ENCODE results near the gene SPATA12.

Gene SPATA12, protein sequence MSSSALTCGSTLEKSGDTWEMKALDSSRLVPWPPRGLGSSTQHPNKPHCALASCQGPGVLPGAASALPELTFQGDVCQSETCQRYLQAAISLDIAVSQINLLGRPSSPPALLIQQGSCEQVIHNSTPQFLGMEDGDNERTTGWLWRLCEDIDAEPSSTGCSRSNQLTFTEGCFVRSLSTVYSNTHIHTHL

DNA sequence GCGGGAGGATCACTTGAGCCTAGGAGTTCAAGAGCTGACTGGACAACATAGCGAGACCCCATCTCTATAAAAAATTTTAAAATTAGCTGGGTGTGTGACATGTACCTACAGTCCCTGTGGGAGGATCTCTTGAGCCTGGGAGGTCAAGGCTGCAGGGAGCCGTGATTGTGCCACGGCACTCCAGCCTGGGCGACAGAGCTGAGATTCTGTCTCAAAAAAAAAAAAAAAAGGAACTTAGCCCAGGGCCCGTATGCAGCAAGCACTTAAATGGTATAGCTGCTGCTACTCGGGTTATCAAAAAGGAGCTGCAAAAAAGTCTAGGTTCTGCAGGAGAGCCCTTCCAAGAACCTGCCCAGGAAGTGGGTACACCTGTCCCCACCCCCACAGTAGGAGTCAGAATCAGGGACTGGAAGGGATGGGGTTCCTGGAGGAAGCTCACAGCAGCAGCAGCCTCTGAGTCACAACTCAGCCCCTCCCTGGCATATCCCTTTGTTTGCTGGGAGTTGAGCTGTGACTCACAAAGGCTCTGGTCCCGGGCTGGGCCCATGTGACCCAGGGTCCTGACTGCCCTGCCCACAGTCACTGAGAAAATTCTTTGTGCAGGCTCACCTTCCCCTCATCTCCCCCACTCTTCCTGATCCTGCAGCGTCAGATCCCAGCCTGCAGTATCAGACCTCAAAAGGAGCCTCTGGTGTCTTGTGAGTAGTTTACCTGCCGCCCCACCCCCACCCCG lies at the start of gene SPATA12:
TSS of gene SPATA12 (plus strand) at position 576 of the 733 bp plus-strand sequence. CDS start 13,031 bp downstream, outside the sequence.
- Histone ChIP-seq H3K27me3 (ENCODE audit: insufficient read depth, low read depth, severe bottlenecking) (no peaks in the 10 kb centered on the region), H3K27ac (no peak within 1 kb of the TSS), H3K9me3 (ENCODE audit: severe bottlenecking) (no peaks in the 10 kb centered on the region), H3K4me3 (ENCODE audit: low read depth, low read length) (no peak within 1 kb of the TSS), H3K36me3 (no peaks in the 10 kb centered on the region)
- DNase-seq: no peak
- TF ChIP-seq, protein P1, sequence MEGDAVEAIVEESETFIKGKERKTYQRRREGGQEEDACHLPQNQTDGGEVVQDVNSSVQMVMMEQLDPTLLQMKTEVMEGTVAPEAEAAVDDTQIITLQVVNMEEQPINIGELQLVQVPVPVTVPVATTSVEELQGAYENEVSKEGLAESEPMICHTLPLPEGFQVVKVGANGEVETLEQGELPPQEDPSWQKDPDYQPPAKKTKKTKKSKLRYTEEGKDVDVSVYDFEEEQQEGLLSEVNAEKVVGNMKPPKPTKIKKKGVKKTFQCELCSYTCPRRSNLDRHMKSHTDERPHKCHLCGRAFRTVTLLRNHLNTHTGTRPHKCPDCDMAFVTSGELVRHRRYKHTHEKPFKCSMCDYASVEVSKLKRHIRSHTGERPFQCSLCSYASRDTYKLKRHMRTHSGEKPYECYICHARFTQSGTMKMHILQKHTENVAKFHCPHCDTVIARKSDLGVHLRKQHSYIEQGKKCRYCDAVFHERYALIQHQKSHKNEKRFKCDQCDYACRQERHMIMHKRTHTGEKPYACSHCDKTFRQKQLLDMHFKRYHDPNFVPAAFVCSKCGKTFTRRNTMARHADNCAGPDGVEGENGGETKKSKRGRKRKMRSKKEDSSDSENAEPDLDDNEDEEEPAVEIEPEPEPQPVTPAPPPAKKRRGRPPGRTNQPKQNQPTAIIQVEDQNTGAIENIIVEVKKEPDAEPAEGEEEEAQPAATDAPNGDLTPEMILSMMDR (IDR thresholded peaks at IDR 0.05; ENCODE audit: low read depth, low read length): no peak

DNA sequence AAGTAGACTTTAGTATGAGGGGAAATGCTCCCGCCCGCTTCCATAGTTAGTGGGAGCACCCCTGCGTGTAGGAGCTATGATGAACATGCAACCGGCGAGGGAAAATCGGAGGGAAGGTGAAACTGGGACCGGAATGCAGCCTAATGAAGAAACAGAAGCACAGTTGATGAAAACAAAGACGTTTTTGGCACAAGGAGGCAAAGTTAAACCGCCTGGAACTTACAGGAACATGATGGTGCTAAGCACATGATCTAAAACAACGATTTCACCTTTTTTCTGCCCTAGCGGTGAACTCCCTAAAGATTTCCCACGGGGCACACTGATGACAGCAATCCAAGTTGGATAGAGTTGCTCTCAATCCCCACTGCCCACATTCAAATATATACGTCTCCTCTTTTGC lies 49.4 kb upstream of the SPATA12 start:
- Histone ChIP-seq H3K27ac (no peak overlapping the region), H3K9me3 (ENCODE audit: severe bottlenecking) (peaks cover 2% of the 10 kb centered on the region), H3K27me3 (ENCODE audit: insufficient read depth, low read depth, severe bottlenecking) (no peaks in the 10 kb centered on the region), H3K4me3 (ENCODE audit: low read depth, low read length) (no peak overlapping the region), H3K36me3 (no peaks in the 10 kb centered on the region)
- TF ChIP-seq, protein P1 (IDR thresholded peaks at IDR 0.05; ENCODE audit: low read depth, low read length): no peak
- DNase-seq: no peak

DNA sequence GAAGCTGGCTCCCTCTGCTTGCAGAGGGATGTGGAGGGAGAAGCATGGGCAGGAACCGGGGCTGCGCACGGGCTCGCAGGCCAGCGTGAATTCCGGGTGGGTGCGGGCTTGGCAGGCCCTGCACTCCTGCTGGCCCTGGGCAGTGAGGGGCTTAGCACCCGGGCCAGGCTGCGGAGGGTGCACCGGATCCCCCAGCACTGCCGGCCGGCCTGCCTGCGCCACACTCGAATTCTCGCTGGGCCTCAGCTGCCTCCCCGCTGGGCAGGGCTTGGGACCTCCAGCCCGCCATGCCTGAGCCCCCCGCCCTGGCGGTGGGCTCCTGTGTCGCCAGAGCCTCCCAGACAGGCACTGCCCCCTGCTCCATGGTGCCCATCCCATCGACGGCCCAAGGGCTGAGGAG lies 47.6 kb upstream of the SPATA12 start:
- peaks cover 2% of the 10 kb centered on the region for H3K9me3 ChIP-seq (ENCODE audit: severe bottlenecking)
- no peaks in the 10 kb centered on the region for H3K27me3 ChIP-seq (ENCODE audit: insufficient read depth, low read depth, severe bottlenecking)
- DNase-seq: no peak
- no peaks in the 10 kb centered on the region for H3K36me3 ChIP-seq
- H3K27ac ChIP-seq: no peak overlapping the region
- TF ChIP-seq, protein P1 (IDR thresholded peaks at IDR 0.05; ENCODE audit: low read depth, low read length): no peak
- no peak overlapping the region for H3K4me3 ChIP-seq (ENCODE audit: low read depth, low read length)

DNA sequence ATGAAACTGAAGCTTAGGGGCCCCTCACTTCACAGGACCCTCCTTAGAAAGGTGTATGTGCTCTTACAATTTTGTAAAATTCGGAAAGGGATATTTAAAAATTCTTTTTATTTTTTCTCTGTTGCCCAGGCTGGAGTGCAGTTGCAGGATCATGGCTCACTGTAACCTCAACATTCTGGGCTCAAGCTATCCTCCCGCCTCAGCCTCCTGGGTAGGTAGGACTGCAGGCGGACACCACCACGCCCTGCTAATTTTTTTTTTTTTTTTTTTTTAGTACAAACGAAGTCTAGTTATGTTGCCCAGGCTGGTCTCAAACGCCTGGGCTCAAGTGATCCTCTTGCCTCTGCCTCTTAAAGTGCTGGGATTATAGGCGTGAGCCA lies 45.1 kb upstream of the SPATA12 start:
- Histone ChIP-seq H3K9me3 (ENCODE audit: severe bottlenecking) (peaks cover 2% of the 10 kb centered on the region), H3K27me3 (ENCODE audit: insufficient read depth, low read depth, severe bottlenecking) (no peaks in the 10 kb centered on the region), H3K36me3 (no peaks in the 10 kb centered on the region), H3K4me3 (ENCODE audit: low read depth, low read length) (no peak overlapping the region), H3K27ac (peak overlapping the region; percentile 87)
- TF ChIP-seq, protein P1 (IDR thresholded peaks at IDR 0.05; ENCODE audit: low read depth, low read length): no peak
- no peak for DNase-seq

DNA sequence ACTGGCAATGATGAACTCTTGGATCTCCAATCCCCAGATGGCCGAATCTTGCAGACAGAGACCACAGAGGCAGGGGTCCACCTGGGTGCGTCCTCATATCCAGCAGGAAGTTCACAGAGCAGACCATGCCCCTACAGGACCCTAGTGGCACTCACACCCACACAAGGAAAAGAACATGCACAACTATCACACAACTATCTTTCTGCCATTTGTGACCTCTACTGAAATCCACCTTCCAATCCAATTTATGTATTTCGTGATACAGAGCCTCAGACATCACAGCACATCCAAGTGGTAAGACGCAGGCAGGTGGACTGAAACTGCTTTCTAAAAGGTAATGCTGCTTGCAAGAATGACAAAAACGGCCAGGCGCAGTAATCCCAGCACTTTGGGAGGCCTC lies 44.6 kb upstream of the SPATA12 start:
- peak overlapping the region; percentile 87 for H3K27ac ChIP-seq
- TF ChIP-seq, protein P1 (IDR thresholded peaks at IDR 0.05; ENCODE audit: low read depth, low read length): no peak

More for the DNA sequence above, 44.6 kb upstream of the SPATA12 start:
- H3K36me3 ChIP-seq: no peaks in the 10 kb centered on the region
- no peak overlapping the region for H3K4me3 ChIP-seq (ENCODE audit: low read depth, low read length)
- no peaks in the 10 kb centered on the region for H3K27me3 ChIP-seq (ENCODE audit: insufficient read depth, low read depth, severe bottlenecking)
- DNase-seq: no peak
- peaks cover 2% of the 10 kb centered on the region for H3K9me3 ChIP-seq (ENCODE audit: severe bottlenecking)

Data from WERI-Rb-1 (cell line).